HG03095 (cell line): ENCODE measurements around the gene MINDY3.

ENCODE experiments used
- ATAC-seq: cut with Tn5 transposase; IDR thresholded peaks from one replicate; pipeline ENCODE4 v1.9.1; 2021; ENCODE audit warnings: moderate library complexity; ENCODE audit not compliant: unreplicated experiment

The MINDY3 gene

DNA sequence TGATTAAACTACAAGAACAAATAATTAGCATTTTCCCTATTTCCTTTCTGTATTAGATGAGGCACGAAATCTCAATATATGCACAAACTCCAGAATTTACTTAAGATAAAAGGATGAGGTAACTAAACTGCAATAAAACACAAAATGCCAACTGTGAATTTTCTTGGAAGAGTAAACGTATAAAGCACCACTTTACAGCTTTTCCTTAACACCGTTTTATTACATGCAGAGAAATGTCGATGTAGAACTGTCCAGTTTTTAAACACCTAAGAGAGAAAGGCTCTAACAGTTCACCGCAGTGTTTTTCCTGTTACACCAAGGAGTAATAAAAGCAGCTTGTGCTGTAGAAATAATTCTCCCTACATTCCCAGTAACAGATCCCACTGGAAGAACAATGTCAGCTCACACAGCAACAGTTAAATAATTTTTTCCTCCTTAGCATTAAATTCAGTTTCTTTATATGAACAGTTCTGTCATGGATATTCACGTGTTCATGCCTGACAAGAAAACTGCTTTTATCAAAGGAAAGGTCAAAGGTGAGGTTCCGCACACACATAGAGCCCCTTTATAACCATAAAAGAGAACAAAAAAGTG lies 52.0 kb downstream of the MINDY3 start:
- no peak for ATAC-seq

DNA sequence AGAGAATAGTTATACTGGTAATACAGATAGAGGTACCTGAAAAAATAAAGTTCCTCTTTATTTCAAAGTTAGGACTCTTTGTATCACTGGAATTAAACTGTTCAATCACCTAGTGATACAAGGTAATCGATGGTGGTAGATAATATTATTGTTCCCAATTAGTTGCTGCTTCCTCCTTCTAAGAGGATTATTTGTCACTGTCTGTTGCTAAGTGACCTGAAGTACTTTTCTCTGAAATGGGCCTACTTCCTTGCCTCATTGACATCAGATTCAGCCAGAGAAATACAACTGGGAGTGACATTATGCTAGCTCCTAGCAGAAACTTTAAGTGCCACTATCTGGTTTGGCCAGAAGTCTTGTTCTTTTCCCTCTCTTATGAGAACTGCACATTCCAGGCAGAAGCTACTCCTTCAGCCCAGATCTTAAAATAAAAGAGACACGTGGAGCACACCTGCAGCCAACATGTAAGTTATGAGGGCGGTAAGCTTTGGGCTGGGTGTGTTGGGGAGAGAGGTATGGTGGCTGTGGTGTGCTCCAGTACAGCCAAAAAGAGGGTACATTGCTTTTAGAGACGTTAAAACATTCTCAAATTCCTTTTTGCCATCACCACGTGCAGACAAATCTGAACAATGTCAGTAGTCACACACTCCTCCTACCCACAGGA lies 54.8 kb downstream of the MINDY3 start:
- no peak for ATAC-seq

DNA sequence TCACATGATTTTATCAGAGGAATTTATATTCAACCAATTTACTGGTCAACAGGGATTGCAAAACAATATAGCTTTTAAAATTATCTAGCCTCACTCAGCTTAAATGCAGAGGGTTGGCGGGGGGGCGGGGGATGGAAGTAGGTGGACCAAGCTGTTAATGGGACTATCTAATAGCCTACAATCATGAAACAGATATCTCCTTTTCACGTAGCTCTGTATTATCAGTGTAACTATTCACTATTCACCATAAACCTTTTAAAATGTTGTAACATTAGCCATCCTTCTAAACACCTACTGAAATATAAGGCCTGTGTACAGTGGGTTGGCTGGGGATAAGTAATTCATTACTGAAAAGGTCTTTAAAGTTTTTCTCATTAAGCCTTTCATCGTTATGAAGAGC lies 56.2 kb downstream of the MINDY3 start:
- no peak for ATAC-seq

DNA sequence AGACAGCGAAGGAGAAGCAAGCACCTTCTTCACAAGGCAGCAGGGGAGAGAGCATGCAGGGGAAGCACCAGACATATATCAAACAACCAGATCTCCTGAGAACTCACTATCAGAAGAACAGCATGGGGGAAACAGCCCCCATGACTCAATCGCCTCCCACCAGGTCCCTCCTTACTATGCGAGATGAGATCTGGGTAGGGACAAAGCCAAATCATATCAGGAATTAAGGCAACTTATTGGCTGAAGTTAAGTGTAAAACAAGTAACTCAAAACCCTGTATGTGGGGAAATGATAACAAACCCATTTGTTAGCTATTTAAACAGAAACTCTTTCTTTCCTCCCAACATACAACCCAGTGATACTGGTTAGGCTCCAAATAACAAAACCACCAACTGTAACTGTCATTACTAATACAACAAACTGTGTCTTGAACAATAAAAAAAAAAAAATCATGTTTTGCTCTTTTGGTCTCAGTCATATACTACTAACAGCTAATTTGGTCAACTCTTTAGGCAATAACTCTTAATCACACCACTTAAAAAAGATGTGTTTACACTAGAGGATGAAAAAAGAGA lies 57.8 kb downstream of the MINDY3 start:
- no peak for ATAC-seq

DNA sequence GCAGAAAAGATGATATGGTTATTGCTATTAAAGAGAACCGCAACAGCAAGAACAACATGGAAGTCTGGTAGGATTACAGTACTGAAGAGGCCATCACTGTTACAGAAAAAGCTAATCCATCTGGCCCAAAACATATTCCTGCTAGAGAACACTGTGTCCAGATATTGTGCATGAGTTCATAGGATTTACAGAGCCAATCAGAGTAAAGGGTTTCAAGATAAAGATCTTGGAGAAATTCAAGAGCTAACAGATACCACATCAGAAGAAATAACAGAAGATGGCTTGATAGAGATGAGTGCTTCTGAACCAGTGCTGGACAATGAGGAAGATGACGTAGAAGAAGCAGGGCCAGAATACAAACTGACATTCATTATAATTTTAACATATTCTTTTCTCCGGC lies 58.7 kb downstream of the MINDY3 start:
- ATAC-seq, result no peak

DNA sequence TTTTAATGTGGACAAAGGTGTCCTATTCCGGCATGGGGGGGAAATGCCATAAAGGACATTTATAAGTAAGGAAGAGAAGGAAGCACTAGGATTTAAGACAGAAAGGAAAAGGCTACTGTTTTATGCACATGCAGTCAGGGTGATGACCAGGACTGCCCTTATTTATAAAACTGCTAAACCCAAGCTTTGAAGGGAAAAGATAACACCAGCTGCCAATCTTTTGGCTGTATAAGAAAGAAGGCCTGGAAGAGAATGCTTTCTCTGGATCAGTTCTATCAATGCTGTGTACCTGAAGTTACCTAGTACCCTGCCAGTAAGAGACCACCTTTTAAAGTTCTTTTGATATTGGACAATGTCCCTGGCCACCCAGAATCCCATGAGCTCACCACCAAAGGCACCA lies 59.2 kb downstream of the MINDY3 start:
- no peak for ATAC-seq

DNA sequence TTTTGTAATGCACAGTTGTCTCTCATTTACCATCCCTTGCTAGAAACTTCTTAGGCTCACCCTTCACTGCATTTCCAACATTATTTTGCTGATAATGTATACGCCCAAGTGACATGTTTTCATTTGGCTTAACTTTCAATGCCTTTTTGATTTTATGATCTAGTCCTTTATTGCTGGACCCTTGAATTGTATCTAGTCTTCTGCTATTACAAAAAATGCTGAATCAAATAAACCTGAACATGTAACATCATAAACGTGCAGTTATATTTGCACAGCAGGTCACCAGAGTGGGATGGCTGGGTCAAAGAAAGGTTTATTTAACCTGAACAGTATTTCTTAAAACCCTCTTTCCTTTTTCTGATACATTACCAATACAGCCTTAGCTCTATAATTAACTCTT lies 63.0 kb downstream of the MINDY3 start:
- ATAC-seq, result no peak

DNA sequence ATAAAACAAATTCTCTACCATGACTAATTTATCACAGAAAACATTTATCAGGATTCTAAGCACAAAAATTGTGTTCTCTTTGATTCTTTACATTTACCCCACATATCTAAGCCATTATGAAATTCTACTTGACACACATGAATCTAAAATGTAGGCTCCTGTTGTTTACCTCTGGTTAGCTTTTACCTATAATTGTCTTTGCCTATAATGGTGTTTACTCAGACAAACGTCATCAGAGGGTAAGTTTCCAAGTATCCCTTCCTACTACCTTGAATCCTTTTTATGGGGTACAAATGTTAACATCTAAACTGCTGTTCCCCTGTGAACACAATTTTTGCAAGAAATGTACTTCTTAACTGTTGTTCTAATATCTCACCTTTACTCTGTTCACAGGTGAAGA lies 63.5 kb downstream of the MINDY3 start:
- no peak for ATAC-seq

DNA sequence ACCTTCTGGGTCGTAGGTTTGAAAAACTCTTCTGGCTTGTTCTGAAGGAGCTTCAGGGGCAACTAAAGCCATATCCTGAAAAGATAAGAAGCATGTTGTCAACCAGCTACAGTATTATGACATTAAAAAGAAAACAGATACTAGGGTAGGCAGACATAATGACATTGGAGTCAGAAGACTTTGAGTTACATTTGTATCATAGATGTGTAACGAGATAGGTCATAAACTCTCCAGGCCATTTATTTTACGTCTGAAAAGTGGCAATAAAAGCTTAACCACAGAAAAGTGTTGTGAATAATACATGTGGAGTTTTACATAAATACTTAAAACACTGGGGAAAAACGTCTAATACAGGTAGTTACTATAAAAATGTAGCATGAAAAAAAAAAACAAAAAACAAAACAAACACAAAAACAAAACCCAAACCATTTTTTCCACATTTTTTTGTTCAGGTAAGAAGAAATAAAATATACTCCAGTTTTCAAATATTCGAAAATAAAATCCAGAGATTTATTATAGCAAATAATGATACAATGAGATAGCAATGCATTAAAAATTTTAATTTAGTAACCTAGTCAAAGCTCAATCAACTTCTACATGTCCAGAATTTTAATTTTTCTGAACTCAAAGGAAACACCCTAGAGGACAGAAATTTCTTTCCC lies 64.1 kb downstream of the MINDY3 start:
- ATAC-seq, result no peak

DNA sequence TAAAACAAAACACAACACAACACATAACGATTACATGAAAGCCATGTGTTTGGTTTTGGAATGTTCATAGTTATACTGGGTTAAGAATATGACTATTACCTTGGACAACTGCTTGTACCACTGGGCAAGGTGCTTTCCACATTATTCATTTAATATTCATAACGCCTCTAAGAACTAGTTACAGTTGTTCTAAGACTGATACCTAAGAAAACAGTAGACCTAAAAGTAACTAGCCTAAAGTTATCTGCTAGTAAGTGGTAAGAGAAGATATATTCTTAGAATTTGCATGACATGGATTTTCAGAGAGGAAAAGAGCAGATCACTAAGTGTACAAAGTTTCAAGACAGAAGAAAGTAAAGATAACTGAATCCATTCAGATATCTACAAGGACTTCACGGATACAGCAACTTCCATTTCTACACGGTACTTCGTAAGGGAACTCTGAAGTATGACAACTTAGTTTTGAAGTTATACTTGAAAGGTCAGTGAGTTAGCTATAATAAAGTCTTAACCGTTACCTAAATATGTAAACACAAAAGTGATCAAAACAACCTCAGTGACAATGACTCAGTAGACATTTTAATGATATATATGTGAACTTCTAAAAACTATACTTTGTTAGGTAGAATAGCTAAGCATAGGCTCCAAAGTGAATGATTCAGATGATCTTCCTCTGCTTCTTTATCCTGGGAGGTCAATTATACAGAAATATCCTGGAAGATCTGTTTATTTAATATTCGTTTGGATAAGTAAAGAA lies 65.1 kb downstream of the MINDY3 start:
- no peak for ATAC-seq

DNA sequence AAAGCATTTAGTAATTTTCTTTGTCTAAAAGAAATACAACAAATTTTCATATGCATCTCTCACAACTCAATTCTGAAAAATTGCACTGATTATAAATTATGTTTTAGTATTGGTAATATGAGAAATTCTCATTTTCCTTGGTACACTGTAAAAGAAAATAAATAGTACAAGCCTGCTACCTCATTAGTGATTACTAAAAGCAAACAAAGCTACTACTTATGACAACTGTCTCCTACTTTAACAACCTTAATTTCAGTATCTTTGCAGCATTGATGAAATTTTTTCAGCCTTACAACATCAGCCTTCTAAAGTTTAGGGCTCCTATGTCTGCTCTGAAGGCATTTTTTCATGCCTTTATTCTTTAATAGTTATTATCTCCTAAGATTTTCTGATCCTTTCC lies 65.7 kb downstream of the MINDY3 start:
- no peak for ATAC-seq

DNA sequence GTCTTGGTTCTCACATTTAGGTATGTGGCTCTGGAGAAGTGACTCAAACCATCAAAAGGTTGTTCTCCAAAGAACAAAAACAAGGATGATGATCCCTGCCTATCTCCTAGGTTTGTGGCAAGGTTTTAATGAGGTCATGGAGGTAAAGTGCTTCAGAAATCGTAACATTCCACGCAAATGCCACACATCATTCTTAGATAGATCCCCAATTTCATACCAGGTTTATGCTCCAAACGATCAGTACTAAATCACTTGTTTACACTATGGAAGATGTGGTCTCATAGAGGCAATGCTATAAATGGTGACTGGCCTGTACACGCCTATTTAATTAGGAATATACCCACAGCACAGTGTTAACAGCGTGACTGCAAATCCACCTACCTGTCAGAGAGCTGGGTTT lies 66.6 kb downstream of the MINDY3 start:
- no peak for ATAC-seq

DNA sequence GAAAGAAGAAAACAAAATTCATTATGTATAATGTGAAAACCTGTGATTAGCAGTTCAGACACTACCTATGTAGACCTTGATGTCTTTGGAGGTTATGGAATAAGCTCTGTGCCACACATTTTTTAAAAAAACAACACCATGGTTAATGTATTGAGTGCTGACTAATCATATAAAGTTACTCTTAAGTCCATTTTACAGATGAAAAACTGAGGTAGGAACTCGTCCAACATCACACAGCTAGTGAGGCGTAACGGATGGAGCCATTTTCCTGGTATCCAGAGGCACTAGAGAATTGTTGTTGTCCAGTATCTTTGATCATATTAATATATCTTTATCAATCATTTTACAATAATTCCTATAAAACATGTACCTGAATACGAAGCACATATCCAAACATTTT lies 67.5 kb downstream of the MINDY3 start:
- no peak for ATAC-seq

DNA sequence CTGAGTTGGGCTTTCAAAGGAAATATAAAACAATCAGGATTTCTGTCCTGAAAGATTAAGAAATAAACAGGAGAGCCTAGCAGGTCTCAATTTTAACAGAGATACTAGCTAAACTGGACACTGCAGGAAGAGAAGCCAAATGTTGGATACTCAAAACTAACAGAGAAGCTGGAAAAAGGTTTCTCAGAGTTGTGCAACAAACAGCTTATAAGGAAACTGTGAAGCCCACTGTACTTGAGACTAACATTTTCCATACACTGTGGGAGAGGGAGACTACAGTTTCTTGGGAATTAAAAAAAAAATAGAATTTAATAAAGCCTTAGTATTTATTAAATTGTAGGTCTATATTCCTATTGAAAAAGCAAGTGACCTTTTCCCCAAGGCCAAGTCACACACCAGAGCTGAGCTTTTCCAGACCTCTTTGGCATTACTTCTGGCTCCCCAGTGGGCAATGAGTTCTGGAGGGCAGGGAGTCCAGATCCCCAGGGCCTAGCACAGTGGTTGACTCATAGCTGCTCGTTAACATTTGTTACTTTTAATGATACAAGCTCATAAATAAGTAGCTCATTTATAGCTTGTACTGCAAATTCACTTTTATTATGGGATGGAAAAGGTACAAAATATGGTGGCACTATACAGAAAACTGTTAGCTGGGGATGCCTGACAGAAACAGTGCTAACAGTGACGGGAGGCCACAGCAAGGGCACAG lies 68.3 kb downstream of the MINDY3 start:
- ATAC-seq, result no peak

DNA sequence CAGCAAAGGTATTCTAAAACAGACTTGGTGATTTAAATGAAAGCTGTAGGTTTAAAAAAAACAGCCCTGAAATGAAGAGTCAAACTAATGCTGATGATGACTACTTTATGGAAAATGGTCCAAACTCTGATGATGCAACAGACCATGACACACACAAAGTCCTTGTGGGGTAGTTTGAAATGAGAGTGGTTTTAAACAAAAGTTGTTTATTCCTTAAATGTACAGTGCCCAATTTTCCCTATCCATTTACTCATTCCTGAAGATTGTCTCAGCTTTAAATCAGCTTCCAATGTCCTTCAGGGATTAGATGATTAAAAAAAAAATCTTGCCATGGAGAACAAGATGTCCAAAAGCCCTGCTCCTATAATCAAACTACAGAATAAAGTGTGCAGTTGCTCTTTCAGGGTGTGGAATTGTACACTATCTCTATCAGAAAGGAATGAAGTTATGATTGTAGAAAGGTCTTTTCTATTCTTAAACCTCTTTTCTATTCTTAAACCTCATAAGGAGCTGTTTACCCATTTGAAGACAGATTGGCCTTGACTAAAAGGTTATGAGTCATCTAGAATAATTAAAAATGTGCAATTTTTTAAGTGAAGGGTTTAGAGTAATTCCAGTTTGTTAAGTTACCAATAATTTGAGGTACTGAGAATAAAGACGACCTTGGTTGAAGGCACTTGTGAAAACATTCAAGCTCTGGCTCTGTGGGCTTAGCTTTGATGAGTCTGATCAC lies 70.3 kb downstream of the MINDY3 start:
- ATAC-seq, result no peak

DNA sequence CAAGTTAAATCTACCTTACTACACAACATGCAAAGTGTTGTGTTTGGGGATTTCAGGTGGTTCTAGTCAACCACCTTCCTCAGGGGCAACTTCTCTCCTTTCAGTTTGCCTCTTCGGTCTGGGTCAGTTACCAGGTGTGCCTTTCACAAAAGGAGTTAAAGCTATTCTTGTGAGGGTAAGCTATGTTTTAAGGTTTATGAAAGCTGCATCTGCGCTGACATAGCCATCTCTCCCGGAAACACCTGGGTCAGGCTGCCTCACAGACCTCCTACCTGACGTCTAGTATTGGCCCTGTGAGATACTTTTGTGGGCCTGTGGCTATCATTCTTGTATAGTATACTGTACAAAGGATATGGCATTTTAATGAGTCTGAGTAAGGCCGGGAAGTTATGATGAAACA lies 72.9 kb downstream of the MINDY3 start:
- no peak for ATAC-seq

DNA sequence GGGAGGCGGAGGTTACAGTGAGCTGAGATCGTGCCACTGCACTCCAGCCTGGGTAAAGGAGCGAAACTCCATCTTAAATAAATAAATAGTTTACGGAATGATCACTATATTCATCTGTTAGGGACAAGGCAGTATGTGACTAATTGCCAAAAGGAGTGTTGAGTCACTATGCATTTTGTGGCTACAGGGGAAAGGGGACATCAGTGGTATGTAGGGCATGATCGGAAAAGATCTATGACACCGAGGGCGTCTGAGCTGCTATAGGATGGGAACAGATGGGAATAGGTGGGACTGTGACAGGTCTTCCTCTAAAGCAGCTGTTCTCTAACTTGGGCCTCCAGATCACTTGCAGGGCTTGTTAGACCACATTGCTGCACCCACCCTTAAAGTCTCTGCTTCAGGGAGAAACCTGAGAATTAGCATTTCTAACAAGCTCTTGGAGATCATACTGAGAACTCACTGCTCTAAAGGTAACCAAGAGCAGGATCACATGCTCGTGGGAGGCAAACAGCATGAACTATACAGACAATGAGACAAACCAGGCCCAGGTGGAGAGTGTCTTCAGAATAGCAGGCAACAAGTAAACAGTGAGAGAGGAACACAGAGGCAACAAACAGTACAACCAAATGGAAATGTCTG lies 75.5 kb downstream of the MINDY3 start:
- ATAC-seq, result no peak

DNA sequence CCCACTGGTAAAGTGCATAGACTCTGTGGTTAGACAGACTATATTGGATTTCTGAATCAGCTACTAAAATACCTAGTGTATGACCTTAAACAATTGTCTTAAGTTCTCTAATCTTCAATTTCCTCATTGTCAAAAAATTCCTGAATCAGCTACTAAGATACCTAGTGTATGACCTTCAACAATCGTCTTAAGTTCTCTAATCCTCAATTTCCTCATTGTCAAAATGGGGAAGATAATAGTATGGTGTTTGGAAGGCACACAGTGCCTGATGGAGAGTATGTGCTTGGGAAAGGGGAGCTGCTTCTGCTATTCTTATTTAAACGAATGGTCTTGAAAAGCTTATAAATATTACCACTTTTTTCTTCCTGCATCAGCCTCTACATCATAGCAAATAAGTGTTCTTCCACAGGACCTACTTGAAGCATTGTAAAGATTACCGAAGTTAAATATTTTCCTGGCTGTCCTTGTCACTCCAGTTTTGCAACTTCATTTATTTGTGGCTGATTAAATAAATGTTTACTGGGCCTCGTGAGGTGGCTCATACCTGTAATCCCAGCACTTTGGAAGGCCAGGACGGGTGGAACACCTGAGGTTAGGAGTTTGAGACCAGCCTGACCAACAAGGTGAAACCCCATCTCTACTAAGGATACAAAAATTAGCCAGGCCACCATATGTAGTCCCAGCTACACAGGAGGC lies 76.2 kb downstream of the MINDY3 start:
- ATAC-seq, result no peak

DNA sequence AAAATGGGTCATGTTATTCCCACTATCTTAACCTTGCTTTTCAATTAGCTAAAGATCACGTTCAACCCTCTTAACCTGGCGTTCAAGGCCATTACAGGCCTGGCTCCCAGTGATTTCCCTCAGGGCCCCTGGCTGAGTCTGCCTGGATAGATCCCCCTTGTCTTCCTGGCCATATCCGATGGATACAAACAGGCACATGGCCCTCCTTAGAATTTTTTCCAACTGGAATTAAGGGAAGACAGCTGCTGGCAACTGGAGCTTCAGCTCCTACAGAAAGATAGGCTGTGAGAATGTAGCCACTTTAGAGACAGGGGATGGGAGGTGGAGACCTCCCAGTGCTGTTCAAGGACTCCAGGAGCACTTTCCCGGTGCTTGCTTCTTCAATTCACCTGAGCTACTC lies 77.5 kb downstream of the MINDY3 start:
- no peak for ATAC-seq
